Spleen (tissue), 7 donors: ENCODE measurements around the gene AQP2.

Experiments used
- POLR2A ChIP-seq, 3 donors: fragments of 450-650 bp; IDR thresholded peaks; one replicate each; pipeline ENCODE4 v1.5.1; 2017; ENCODE audit warnings: antibody characterized with exemption in 3 of 3, mild to moderate bottlenecking in 1 of 3
- TF ChIP-seq, protein P1 (sequence below), 11 experiments: fragments of 200-600 bp in 7 of 11; fragments of 450-650 bp in 4 of 11; sonication (generic) in 4 of 11; IDR thresholded peaks in 8 of 11; conservative IDR thresholded peaks in 3 of 11; 1 replicate in 7 of 11; 2 replicates in 4 of 11; pipeline versions ENCODE4 v1.4.0 to v1.8.0; 2016 to 2021; ENCODE audit warnings: antibody characterized with exemption in 11 of 11, inconsistent platforms in 4 of 11, mild to moderate bottlenecking in 1 of 11
- donor health status: DM: no; HTN: no; CAD: no; lungs with moderate emphysema.
- donor health status: DM: no; HTN: no; CAD: no.
- donor health status: DM: no; HTN: no; CAD: no.

DNA sequence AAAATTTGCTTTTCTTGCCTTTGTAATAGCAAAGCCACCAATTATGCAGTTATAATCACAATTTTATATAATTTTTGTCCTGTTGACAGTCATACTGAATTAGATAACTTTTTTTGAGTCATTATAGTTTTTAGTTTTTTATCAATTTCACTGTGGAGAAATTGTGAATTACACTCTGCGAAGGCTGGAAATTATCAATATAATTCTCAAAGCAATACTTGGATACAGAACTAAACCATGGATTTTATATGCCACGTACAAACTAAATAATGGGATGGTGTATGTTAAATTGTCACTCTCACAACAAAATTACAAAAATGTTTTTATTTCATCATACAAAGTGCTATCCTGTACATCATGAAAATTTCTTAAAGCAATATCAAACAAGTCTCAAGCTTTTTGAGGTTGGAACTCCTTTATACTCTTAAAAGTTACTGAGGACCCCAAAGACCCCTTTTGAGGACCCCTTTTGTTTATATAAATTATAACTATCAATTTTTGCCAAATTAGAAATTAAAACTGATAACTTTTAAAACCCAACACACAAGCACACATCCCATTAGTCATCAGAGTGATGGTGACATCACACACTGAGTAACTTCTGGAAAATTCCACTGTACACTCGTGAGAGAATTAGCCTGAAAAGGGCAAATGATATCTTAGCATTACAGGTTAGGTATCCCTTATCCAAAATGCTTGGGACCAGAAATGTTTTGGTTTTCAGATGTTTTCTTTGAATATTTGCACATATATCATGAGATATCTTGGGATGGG lies 19.8 kb upstream of the AQP2 start:
- TF ChIP-seq, protein P1, sequence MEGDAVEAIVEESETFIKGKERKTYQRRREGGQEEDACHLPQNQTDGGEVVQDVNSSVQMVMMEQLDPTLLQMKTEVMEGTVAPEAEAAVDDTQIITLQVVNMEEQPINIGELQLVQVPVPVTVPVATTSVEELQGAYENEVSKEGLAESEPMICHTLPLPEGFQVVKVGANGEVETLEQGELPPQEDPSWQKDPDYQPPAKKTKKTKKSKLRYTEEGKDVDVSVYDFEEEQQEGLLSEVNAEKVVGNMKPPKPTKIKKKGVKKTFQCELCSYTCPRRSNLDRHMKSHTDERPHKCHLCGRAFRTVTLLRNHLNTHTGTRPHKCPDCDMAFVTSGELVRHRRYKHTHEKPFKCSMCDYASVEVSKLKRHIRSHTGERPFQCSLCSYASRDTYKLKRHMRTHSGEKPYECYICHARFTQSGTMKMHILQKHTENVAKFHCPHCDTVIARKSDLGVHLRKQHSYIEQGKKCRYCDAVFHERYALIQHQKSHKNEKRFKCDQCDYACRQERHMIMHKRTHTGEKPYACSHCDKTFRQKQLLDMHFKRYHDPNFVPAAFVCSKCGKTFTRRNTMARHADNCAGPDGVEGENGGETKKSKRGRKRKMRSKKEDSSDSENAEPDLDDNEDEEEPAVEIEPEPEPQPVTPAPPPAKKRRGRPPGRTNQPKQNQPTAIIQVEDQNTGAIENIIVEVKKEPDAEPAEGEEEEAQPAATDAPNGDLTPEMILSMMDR (IDR thresholded peaks at IDR 0.05 in 8 of 11, conservative IDR thresholded peaks at IDR 0.05 in 3 of 11) = no peak
- TF ChIP-seq POLR2A (IDR thresholded peaks at IDR 0.05) = no peak
